H1 (cell line): ENCODE measurements around the gene ITPR3. TPM values are rescaled to one million over a fixed set of nuclear protein-coding genes. Genes with fewer than 3 reads are reported as not detected.

ENCODE experiments used
- CTCF ChIA-PET: fragments of 300-600 bp; sonication (Branson Sonifier 250); formaldehyde crosslinking; loops from one replicate; lab custom pipeline; 2021; ENCODE audit not compliant: partially characterized antibody; lab: Charles Lee
- POLR2A ChIA-PET: fragments of 300-600 bp; sonication (Branson Sonifier 250); formaldehyde crosslinking; loops from one replicate; lab custom pipeline; 2021; ENCODE audit warnings: inconsistent platforms; ENCODE audit not compliant: partially characterized antibody; lab: Charles Lee
- DNase-seq, 2 experiments: peaks; one replicate each; pipeline versions ENCODE4 v3.0.0 to v3.0.0-alpha.2; 2010 to 2022; ENCODE audit warnings: low spot score in 2 of 2, low read depth in 1 of 2, mixed read lengths in 1 of 2
- FAIRE-seq: peaks from 2 replicates; lab custom pipeline; 2011; peaks lifted over from hg19 to GRCh38; lab: Jason Lieb, UNC
- H2AFZ ChIP-seq: 2 replicates; pipeline ENCODE4 v1.8.1; 2012; ENCODE audit warnings: low read length, inconsistent platforms
- H2AK5ac ChIP-seq: 2 replicates; pipeline ENCODE4 v1.6.1; 2013; ENCODE audit warnings: low read depth, low read length
- H2BK120ac ChIP-seq: replicated peaks from 2 replicates; pipeline ENCODE3; 2013; ENCODE audit warnings: low read depth, low read length, inconsistent platforms
- H2BK12ac ChIP-seq: 2 replicates; pipeline ENCODE4 v1.6.1; 2013; ENCODE audit warnings: low read depth, low read length
- H2BK15ac ChIP-seq: 2 replicates; pipeline ENCODE4 v1.6.1; 2013; ENCODE audit warnings: low read length
- H2BK20ac ChIP-seq: 2 replicates; pipeline ENCODE4 v1.6.1; 2013; ENCODE audit warnings: low read length
- H2BK5ac ChIP-seq: 2 replicates; pipeline ENCODE4 v1.6.1; 2013; ENCODE audit warnings: low read depth, low read length
- H3K14ac ChIP-seq: 2 replicates; pipeline ENCODE4 v1.6.1; 2013; ENCODE audit warnings: inconsistent platforms; ENCODE audit not compliant: insufficient read length
- H3K18ac ChIP-seq: 2 replicates; pipeline ENCODE4 v1.6.1; 2013; ENCODE audit warnings: low read length; ENCODE audit errors: extremely low read depth
- H3K23ac ChIP-seq: 2 replicates; pipeline ENCODE4 v1.6.1; 2013; ENCODE audit warnings: inconsistent platforms; ENCODE audit not compliant: insufficient read length
- H3K23me2 ChIP-seq: 2 replicates; pipeline ENCODE4 v1.6.1; 2013; ENCODE audit warnings: low read depth, low read length
- H3K27ac ChIP-seq: 2 replicates; pipeline ENCODE4 v1.6.1; 2011; ENCODE audit warnings: low read depth, low read length, inconsistent platforms
- H3K27me3 ChIP-seq, 4 experiments: replicated peaks in 1 of 4; 1 replicate in 1 of 4; 2 replicates in 3 of 4; pipeline versions ENCODE4 v1.6.1 to v1.8.1; 2011 to 2013; ENCODE audit warnings: low read length in 3 of 4, mild to moderate bottlenecking in 3 of 4, inconsistent platforms in 2 of 4, mixed read lengths in 2 of 4, moderate library complexity in 1 of 4; ENCODE audit not compliant: control insufficient read depth in 3 of 4, insufficient read depth in 3 of 4; ENCODE audit errors: extremely low read depth in 1 of 4
- H3K36me3 ChIP-seq, 4 experiments: 2 replicates each; pipeline versions ENCODE4 v1.6.1 to v1.8.1; 2011 to 2013; ENCODE audit warnings: mild to moderate bottlenecking in 4 of 4, low read length in 3 of 4, moderate library complexity in 2 of 4, control low read depth in 1 of 4, inconsistent platforms in 1 of 4; ENCODE audit not compliant: insufficient read depth in 4 of 4, control insufficient read depth in 2 of 4
- H3K4ac ChIP-seq: replicated peaks from 2 replicates; pipeline ENCODE3; 2013; ENCODE audit warnings: low read length, low read depth, mixed read lengths, inconsistent platforms; ENCODE audit not compliant: insufficient read length
- H3K4me1 ChIP-seq, 4 experiments: replicated peaks in 1 of 4; 1 replicate in 1 of 4; 2 replicates in 3 of 4; pipeline versions ENCODE4 v1.6.1 to v1.8.1; 2011 to 2013; ENCODE audit warnings: low read length in 3 of 4, inconsistent platforms in 2 of 4, mixed read lengths in 1 of 4; ENCODE audit not compliant: insufficient read depth in 4 of 4, control insufficient read depth in 3 of 4
- H3K4me2 ChIP-seq, 2 experiments: 2 replicates each; pipeline versions ENCODE4 v1.6.1 to v1.8.1; 2011 to 2013; ENCODE audit warnings: low read depth in 2 of 2, low read length in 2 of 2, control low read depth in 1 of 2, inconsistent platforms in 1 of 2, mild to moderate bottlenecking in 1 of 2; ENCODE audit not compliant: insufficient read depth in 1 of 2
- H3K4me3 ChIP-seq, 4 experiments: fragments of 200-600, 300-600 bp in 1 of 4; sonication (generic), shearing (Covaris generic), sonication (Bioruptor Twin) in 1 of 4; 2 replicates each; pipeline versions ENCODE4 v1.5.1 to v1.8.1; 2011 to 2016; ENCODE audit warnings: low read length in 4 of 4, low read depth in 3 of 4, control low read depth in 2 of 4, inconsistent platforms in 2 of 4, mild to moderate bottlenecking in 2 of 4, mixed read lengths in 1 of 4, moderate library complexity in 1 of 4; ENCODE audit not compliant: insufficient read depth in 2 of 4; ENCODE audit errors: extremely low read depth in 1 of 4
- H3K56ac ChIP-seq: replicated peaks from 2 replicates; pipeline ENCODE3; 2013; ENCODE audit warnings: low read depth, mild to moderate bottlenecking, mixed read lengths, low read length, inconsistent platforms; ENCODE audit not compliant: insufficient read length
- H3K79me1 ChIP-seq: 2 replicates; pipeline ENCODE4 v1.6.1; 2013; ENCODE audit warnings: low read depth, low read length, control low read depth
- H3K79me2 ChIP-seq, 2 experiments: 2 replicates each; pipeline versions ENCODE4 v1.6.1 to v1.8.1; 2012 to 2013; ENCODE audit warnings: low read length in 2 of 2, mild to moderate bottlenecking in 2 of 2, inconsistent platforms in 1 of 2; ENCODE audit not compliant: insufficient read depth in 2 of 2, control insufficient read depth in 1 of 2
- H3K9ac ChIP-seq, 4 experiments: replicated peaks in 1 of 4; 1 replicate in 1 of 4; 2 replicates in 3 of 4; pipeline versions ENCODE4 v1.6.1 to v1.8.1; 2011 to 2013; ENCODE audit warnings: low read depth in 3 of 4, low read length in 3 of 4, control low read depth in 2 of 4, mild to moderate bottlenecking in 2 of 4, moderate library complexity in 2 of 4, inconsistent platforms in 1 of 4; ENCODE audit errors: extremely low read depth in 1 of 4
- H3K9me3 ChIP-seq, 2 experiments: 2 replicates each; pipeline versions ENCODE4 v1.6.1 to v1.8.1; 2012 to 2013; ENCODE audit warnings: mild to moderate bottlenecking in 2 of 2, moderate library complexity in 2 of 2, control low read depth in 1 of 2, inconsistent platforms in 1 of 2, low read depth in 1 of 2, low read length in 1 of 2, mixed read lengths in 1 of 2; ENCODE audit not compliant: insufficient read depth in 2 of 2
- H4K20me1 ChIP-seq, 2 experiments: replicated peaks in 1 of 2; 2 replicates each; pipeline versions ENCODE3 to v1.8.1; 2011 to 2013; ENCODE audit warnings: inconsistent platforms in 2 of 2, low read length in 2 of 2, mild to moderate bottlenecking in 1 of 2; ENCODE audit not compliant: insufficient read depth in 2 of 2, control insufficient read depth in 1 of 2
- H4K5ac ChIP-seq: 2 replicates; pipeline ENCODE4 v1.6.1; 2013; ENCODE audit warnings: low read length, low read depth, mixed read lengths, inconsistent platforms; ENCODE audit not compliant: insufficient read length
- H4K8ac ChIP-seq: 2 replicates; pipeline ENCODE4 v1.8.0; 2013; ENCODE audit warnings: mild to moderate bottlenecking, moderate library complexity, low read length, inconsistent platforms; ENCODE audit not compliant: insufficient read depth; ENCODE audit errors: extremely low read depth
- H4K91ac ChIP-seq: replicated peaks from 2 replicates; pipeline ENCODE3; 2013; ENCODE audit warnings: low read length, mixed read lengths, inconsistent platforms; ENCODE audit not compliant: insufficient read length
- POLR2A ChIP-seq, 2 experiments: IDR thresholded peaks; 1 replicate in 1 of 2; 2 replicates in 1 of 2; pipeline ENCODE4 v1.6.1; 2011; ENCODE audit warnings: low read depth in 2 of 2, low read length in 2 of 2, mild to moderate bottlenecking in 2 of 2; ENCODE audit errors: control extremely low read depth in 1 of 2
- RNF2 ChIP-seq: fragments of 200-900, 300-1000 bp; sonication (generic); IDR thresholded peaks from 2 replicates; pipeline ENCODE4 v1.7.1; 2016; ENCODE audit warnings: borderline replicate concordance, low read depth, mild to moderate bottlenecking, antibody characterized with exemption, low read length; ENCODE audit not compliant: poor library complexity, severe bottlenecking; ENCODE audit errors: missing control alignments
- WGBS, 2 experiments: shearing (Covaris generic) in 1 of 2; methylation state at CpG; one replicate each; pipeline versions ENCODE4 v1.1.6 to v1.1.7; 2013 to 2015; ENCODE audit warnings: low lambda C conversion rate in 2 of 2, mixed read lengths in 2 of 2, inconsistent platforms in 1 of 2, low coverage in 1 of 2, missing lambda C conversion rate in 1 of 2; ENCODE audit not compliant: insufficient replicate concordance in 2 of 2, insufficient coverage in 1 of 2, insufficient read length in 1 of 2; ENCODE audit errors: extremely low coverage in 1 of 2, missing lambda C conversion rate in 1 of 2; 5-methylcytosine and 5-hydroxymethylcytosine counted together
- polyA plus RNA-seq, 7 experiments: library from polyadenylated mRNA; depleted of rRNA in 3 of 7; stranded (reverse) in 5 of 7; unstranded in 2 of 7; fragments of >200 nt in 5 of 7; fragments of 200-250 nt in 2 of 7; gene quantifications; 1 replicate in 5 of 7; 2 replicates in 1 of 7; 4 replicates in 1 of 7; pipeline versions ENCODE4 v1.2.1 to v1.2.3, GENCODE V29; 2011 to 2013; ENCODE audit warnings: missing spikeins in 2 of 7, mixed read lengths in 2 of 7
- total RNA-seq: library from RNA; stranded (reverse); fragmentation: NEBNext Ultra II Directional; extraction: Animal tissue kit (Norgen Biotek cat#: 25700); gene quantifications from 2 replicates; pipeline ENCODE4 v1.2.1, GENCODE V29; 2021

ITPR3 gene
- total and polyA plus RNA-seq, 2 of the 8 experiments (the other 6 are each of a cell fraction or from before 2014, with no cell fraction given): 29.1 to 45.7 TPM

GRCh38 chr6:33589392-33589730 is 31.8 kb upstream of the ITPR3 start:
- H2AK5ac ChIP-seq: no peak overlapping the region
- ChIA-PET POLR2A (interaction anchor here (0.9 to 2.3 kb wide), 5 partner anchors 9 to 122 kb away, joined by 3 to 7 read pairs (median 4); partner anchors contain the start of genes BAK1, ITPR3 and UQCC2), CTCF (interaction anchor here (0.8 to 9.2 kb wide), 36 partner anchors 10 to 229 kb away, joined by 3 to 131 read pairs (median 5); partner anchors contain the start of genes BAK1, IP6K3 and ITPR3)
- H3K56ac ChIP-seq: no peak overlapping the region
- no peak overlapping the region for H3K14ac ChIP-seq
- no peak overlapping the region for H3K4me3 ChIP-seq
- no peaks in the 10 kb centered on the region for H4K20me1 ChIP-seq
- no peak overlapping the region for H4K5ac ChIP-seq
- H3K4me1 ChIP-seq: peaks cover 5 to 28% (median 18%) of the 10 kb centered on the region in 4 experiments
- no peaks in the 10 kb centered on the region for H3K27me3 ChIP-seq
- H3K9me3 ChIP-seq: no peaks in the 10 kb centered on the region
- no peak overlapping the region for H4K91ac ChIP-seq
- no peak overlapping the region for H3K27ac ChIP-seq
- no peaks in the 10 kb centered on the region for H3K79me2 ChIP-seq
- no peak overlapping the region for H3K18ac ChIP-seq
- no peak overlapping the region for H2BK120ac ChIP-seq
- no peak for FAIRE-seq
- H2BK20ac ChIP-seq: no peak overlapping the region
- H2AFZ ChIP-seq: no peak overlapping the region
- no peak overlapping the region for H3K9ac ChIP-seq
- no peak overlapping the region for H3K4me2 ChIP-seq
- WGBS, 2 experiments: 58% methylated on average over 4 of the region's 4 CpGs; no CpG with 5 or more reads in 1 of the 2 experiments
- peak overlapping the region; percentile 21; the same call in 1 of the 2 replicates for H2BK12ac ChIP-seq
- H3K4ac ChIP-seq: no peak overlapping the region
- no peak overlapping the region for H3K23ac ChIP-seq
- H3K23me2 ChIP-seq: no peaks in the 10 kb centered on the region; the same call in 1 of the 2 replicates
- H4K8ac ChIP-seq: no peak overlapping the region
- 0 out of 2 replicates have a peak overlapping the region, but pooled peaks have one; percentile 88 for H2BK15ac ChIP-seq
- H2BK5ac ChIP-seq: no peak overlapping the region
- no peaks in the 10 kb centered on the region for H3K79me1 ChIP-seq
- no peak for DNase-seq
- no peak for TF ChIP-seq POLR2A (IDR thresholded peaks at IDR 0.05; ENCODE audit: control extremely low read depth in 1 of 2, low read depth in 2 of 2, low read length in 2 of 2)
- TF ChIP-seq RNF2: no peak
- no peaks in the 10 kb centered on the region for H3K36me3 ChIP-seq
